NCI-H69 (cell line): ENCODE results near the gene DPEP3.
"Not testable (repeated sequence)": the region's sequence is repeated elsewhere in the genome, so short reads cannot be mapped to it uniquely, and the experiment has no call there.

ENCODE experiments used
- DNase-seq: peaks from one replicate; lab custom pipeline; 2025; lab: John Stamatoyannopoulos, UW

DPEP3 gene

GRCh38 chr16:67993207-67994039, 13.1 kb upstream of the DPEP3 start:
- peak; percentile 75 for DNase-seq

GRCh38 chr16:67992661-67993206, 12.4 kb upstream of the DPEP3 start:
- no peak for DNase-seq

GRCh38 chr16:67990018-67990386, 9.7 kb upstream of the DPEP3 start:
- DNase-seq = no peak

- no peak for DNase-seq
Measured at GRCh38 chr16:67989322-67990017, 9.2 kb upstream of the DPEP3 start.

GRCh38 chr16:67988675-67989074, 8.4 kb upstream of the DPEP3 start:
- DNase-seq = no peak

GRCh38 chr16:67987460-67988160, 7.3 kb upstream of the DPEP3 start:
- no peak for DNase-seq

- no peak for DNase-seq
Measured at GRCh38 chr16:67986949-67987348, 6.7 kb upstream of the DPEP3 start.

GRCh38 chr16:67982011-67982696, 1.9 kb upstream of the DPEP3 start:
- DNase-seq = no peak

GRCh38 chr16:67977469-67978227, 2.7 kb downstream of the DPEP3 start:
- DNase-seq = no peak

- no peak for DNase-seq
Measured at GRCh38 chr16:67977005-67977404, 3.3 kb downstream of the DPEP3 start.

- no peak for DNase-seq
Measured at GRCh38 chr16:67976205-67976604, 4.1 kb downstream of the DPEP3 start.

- no peak for DNase-seq
Measured at GRCh38 chr16:67975321-67976105, 4.8 kb downstream of the DPEP3 start.

GRCh38 chr16:67972285-67972684, 8.0 kb downstream of the DPEP3 start:
- DNase-seq = not testable (repeated sequence)

GRCh38 chr16:67971111-67971510, 9.2 kb downstream of the DPEP3 start:
- DNase-seq = no peak

GRCh38 chr16:67969254-67970039, 10.9 kb downstream of the DPEP3 start:
- no peak for DNase-seq

GRCh38 chr16:67968400-67969253, 11.7 kb downstream of the DPEP3 start, which contains the start of gene SLC12A4:
TSS of gene SLC12A4 (minus strand) at chr16:67968637. CDS start at chr16:67968553, 84 bp downstream.
- DNase-seq = peak; percentile 78

- peak; percentile 46 for DNase-seq
Measured at GRCh38 chr16:67967958-67968399, 12.3 kb downstream of the DPEP3 start.
